Prostate gland (tissue), 2 donors: ENCODE results near the gene HDAC6. TPM values are rescaled to one million over a fixed set of nuclear protein-coding genes. Genes with fewer than 3 reads are reported as not detected.

Experiments
- DNase-seq: peaks from one replicate; pipeline ENCODE4 v3.0.0-alpha.2; 2019; ENCODE audit warnings: low spot score
- H3K27ac ChIP-seq, 2 donors: fragments of 200-600 bp; sonication (generic); 2 replicates each; pipeline ENCODE4 v1.5.1; 2017 to 2019
- H3K27me3 ChIP-seq: fragments of 200-600 bp; sonication (generic); replicated peaks from 2 replicates; pipeline ENCODE4 v1.5.1; 2019; ENCODE audit not compliant: insufficient read depth
- H3K36me3 ChIP-seq, 2 donors: fragments of 200-600 bp; sonication (generic); 1 replicate in 1 of 2; 2 replicates in 1 of 2; pipeline versions ENCODE4 v1.5.1 to v1.8.1; 2017 to 2019
- H3K4me1 ChIP-seq: fragments of 200-600 bp; sonication (generic); replicated peaks from 2 replicates; pipeline ENCODE4 v1.5.1; 2019
- H3K4me3 ChIP-seq, 2 donors: fragments of 200-600 bp; sonication (generic); 2 replicates each; pipeline ENCODE4 v1.5.1; 2017 to 2019
- H3K9me3 ChIP-seq: fragments of 200-600 bp; sonication (generic); 2 replicates; pipeline ENCODE4 v1.5.1; 2017
- POLR2A ChIP-seq: fragments of 450-650 bp; IDR thresholded peaks from one replicate; pipeline ENCODE4 v1.6.1; 2016; ENCODE audit warnings: antibody characterized with exemption, mild to moderate bottlenecking
- POLR2AphosphoS5 ChIP-seq: sonication (generic); formaldehyde crosslinking; IDR thresholded peaks from one replicate; pipeline ENCODE4 v1.6.1; 2017; ENCODE audit warnings: antibody characterized with exemption
- WGBS: methylation state at CpG from one replicate; pipeline ENCODE4 v1.1.5; 2018; 5-methylcytosine and 5-hydroxymethylcytosine counted together
- intact Hi-C: fragments of 100-400 bp; cut with DNase I; formaldehyde crosslinking; loops from one replicate; pipeline ENCODE4 v1.14.2; 2022
- total RNA-seq, 2 donors: library from RNA; depleted of rRNA; stranded (reverse); fragments of >200 nt; gene quantifications; one replicate each; pipeline ENCODE4 v1.1.0, GENCODE V29; 2016
- TF ChIP-seq, protein P1 (sequence below), 4 experiments: fragments of 200-600 bp in 2 of 4; fragments of 450-650 bp in 2 of 4; sonication (generic) in 2 of 4; IDR thresholded peaks; 1 replicate in 3 of 4; 2 replicates in 1 of 4; pipeline ENCODE4 v1.5.1; 2016 to 2019; ENCODE audit warnings: antibody characterized with exemption in 4 of 4, mild to moderate bottlenecking in 2 of 4, moderate library complexity in 2 of 4

HDAC6 gene
- total RNA-seq, 2 donors from 2014 or later = 102 to 113 TPM

DNA sequence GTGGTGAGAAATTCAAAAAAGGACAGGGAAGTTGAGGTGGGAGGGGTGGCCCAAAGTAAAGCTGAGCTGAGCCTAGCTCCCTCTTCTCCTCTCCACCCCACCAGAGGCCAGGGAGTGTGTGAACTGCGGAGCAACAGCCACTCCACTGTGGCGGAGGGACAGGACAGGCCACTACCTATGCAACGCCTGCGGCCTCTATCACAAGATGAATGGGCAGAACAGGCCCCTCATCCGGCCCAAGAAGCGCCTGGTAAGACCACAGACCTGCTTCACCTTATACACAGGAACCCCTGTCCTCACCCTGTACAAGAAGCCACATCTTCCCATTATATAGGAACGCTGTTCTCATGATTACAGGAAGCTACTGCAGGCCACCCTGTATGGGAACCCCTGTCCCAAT is 9.6 kb upstream of the HDAC6 start:
- H3K27me3 ChIP-seq = no peaks in the 10 kb centered on the region
- no peaks in the 10 kb centered on the region for H3K36me3 ChIP-seq
- TF ChIP-seq, protein P1, sequence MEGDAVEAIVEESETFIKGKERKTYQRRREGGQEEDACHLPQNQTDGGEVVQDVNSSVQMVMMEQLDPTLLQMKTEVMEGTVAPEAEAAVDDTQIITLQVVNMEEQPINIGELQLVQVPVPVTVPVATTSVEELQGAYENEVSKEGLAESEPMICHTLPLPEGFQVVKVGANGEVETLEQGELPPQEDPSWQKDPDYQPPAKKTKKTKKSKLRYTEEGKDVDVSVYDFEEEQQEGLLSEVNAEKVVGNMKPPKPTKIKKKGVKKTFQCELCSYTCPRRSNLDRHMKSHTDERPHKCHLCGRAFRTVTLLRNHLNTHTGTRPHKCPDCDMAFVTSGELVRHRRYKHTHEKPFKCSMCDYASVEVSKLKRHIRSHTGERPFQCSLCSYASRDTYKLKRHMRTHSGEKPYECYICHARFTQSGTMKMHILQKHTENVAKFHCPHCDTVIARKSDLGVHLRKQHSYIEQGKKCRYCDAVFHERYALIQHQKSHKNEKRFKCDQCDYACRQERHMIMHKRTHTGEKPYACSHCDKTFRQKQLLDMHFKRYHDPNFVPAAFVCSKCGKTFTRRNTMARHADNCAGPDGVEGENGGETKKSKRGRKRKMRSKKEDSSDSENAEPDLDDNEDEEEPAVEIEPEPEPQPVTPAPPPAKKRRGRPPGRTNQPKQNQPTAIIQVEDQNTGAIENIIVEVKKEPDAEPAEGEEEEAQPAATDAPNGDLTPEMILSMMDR (IDR thresholded peaks at IDR 0.05) = no peak
- TF ChIP-seq POLR2AphosphoS5 (no peak), POLR2A (no peak)
- no peak overlapping the region for H3K4me3 ChIP-seq
- H3K4me1 ChIP-seq = no peaks in the 10 kb centered on the region
- no peaks in the 10 kb centered on the region for H3K9me3 ChIP-seq
- intact Hi-C loops = no loop called here
- DNase-seq = no peak
- no CpG with 5 or more reads among the region's 7 CpGs for WGBS
- no peak overlapping the region for H3K27ac ChIP-seq

DNA sequence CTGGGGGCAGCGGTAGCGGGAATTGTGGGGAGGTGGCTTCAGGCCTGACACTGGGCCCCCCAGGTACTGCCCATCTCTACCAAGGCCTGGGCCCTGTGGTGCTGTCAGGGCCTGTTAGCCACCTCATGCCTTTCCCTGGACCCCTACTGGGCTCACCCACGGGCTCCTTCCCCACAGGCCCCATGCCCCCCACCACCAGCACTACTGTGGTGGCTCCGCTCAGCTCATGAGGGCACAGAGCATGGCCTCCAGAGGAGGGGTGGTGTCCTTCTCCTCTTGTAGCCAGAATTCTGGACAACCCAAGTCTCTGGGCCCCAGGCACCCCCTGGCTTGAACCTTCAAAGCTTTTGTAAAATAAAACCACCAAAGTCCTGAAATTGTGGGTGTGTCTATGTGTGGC is 7.9 kb upstream of the HDAC6 start:
- Histone ChIP-seq H3K4me1 (no peaks in the 10 kb centered on the region), H3K4me3 (no peak overlapping the region), H3K27ac (no peak overlapping the region), H3K36me3 (no peaks in the 10 kb centered on the region), H3K9me3 (no peaks in the 10 kb centered on the region), H3K27me3 (no peaks in the 10 kb centered on the region)
- intact Hi-C loops = no loop called here
- DNase-seq = no peak
- WGBS = 84% methylated on average over 4 of the region's 4 CpGs
- TF ChIP-seq POLR2AphosphoS5 (no peak), POLR2A (no peak)
- TF ChIP-seq, protein P1 (IDR thresholded peaks at IDR 0.05) = no peak

DNA sequence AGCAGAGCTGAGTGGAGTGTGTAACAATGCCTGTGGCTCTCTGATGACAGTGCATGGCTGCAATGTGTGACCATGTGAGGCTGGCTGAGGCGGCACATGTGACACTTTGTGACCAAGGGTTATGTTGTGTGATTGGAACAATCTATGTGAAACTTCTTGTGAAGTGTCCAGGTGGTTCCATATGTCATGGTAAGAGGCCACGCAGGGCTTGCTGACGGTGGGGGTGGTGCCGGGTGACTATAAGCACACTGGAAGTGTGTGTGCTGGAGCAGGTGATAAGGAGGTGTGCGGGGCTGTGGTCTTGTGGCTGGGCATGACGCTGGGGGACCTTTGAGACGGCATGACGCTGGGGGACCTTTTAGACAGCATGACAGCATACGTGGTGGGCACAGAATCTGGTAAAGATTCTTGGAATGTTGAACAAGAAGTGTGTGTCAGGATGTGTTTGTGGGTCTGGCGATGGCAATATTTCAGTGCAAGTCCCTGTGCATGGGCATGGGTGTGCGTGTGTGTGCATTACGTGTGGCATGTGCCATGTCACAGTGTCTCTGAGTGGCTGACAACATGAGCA is 7.4 kb upstream of the HDAC6 start:
- Histone ChIP-seq H3K27ac (no peak overlapping the region), H3K9me3 (no peaks in the 10 kb centered on the region), H3K36me3 (no peaks in the 10 kb centered on the region), H3K4me1 (no peaks in the 10 kb centered on the region), H3K4me3 (no peak overlapping the region), H3K27me3 (no peaks in the 10 kb centered on the region)
- 87% methylated on average over 12 of the region's 12 CpGs for WGBS
- TF ChIP-seq, protein P1 (IDR thresholded peaks at IDR 0.05) = no peak
- TF ChIP-seq POLR2A (no peak), POLR2AphosphoS5 (no peak)
- intact Hi-C loops = no loop called here
- DNase-seq = no peak

DNA sequence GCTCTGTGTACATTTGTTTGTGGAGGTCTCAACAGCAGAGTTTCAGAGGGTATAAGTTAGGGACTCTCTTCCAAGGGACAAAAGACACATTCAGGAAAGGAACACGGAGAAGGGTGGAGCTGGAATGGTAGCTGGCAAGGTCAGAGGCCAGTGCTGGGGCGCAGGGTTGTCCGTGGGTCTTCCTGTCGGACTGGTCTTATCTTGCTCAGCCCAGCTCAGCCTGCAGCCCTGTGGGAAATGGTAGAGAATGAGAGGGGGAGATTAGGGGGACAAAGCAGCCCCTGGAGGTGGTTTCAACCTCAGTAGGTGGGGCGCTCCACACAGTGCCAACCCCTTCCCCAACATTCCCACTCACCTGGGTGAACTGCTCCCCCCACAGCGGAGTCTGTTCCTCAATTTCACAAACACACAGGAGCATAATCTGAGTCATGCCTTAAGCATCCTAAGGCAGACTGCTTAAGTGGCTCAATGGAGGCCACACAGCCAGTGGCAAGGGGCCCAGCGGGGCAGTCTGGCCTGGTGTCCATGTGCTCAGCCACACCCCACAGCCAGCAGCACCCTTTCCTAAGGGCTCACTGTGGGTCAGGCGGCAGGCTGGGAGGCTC is 6.9 kb upstream of the HDAC6 start:
- Histone ChIP-seq H3K4me1 (no peaks in the 10 kb centered on the region), H3K27ac (no peak overlapping the region), H3K4me3 (no peak overlapping the region), H3K36me3 (no peaks in the 10 kb centered on the region), H3K9me3 (no peaks in the 10 kb centered on the region), H3K27me3 (no peaks in the 10 kb centered on the region)
- DNase-seq = no peak
- intact Hi-C loops = no loop called here
- TF ChIP-seq POLR2A = no peak
- WGBS = 61% methylated on average over 6 of the region's 8 CpGs

DNA sequence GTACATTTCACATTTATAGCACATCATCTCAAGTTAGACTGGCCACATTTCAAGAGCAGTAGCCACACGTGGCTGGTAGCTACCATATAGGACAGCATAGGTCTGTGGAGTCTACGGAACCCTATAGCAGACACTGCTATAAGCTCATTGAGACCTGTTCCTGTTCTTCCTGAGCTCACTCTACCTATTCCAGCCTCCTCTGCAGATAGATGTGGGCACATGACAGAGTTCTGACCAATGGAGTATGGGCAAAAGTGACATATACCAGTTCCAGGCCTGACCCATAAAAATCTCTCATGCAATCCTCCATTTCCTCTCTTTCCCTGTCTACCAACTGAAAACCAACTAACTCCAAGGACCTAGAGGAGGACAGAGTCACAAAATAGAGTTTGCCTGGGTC is 3.5 kb upstream of the HDAC6 start:
- no peaks in the 10 kb centered on the region for H3K27me3 ChIP-seq
- H3K4me1 ChIP-seq = no peaks in the 10 kb centered on the region
- TF ChIP-seq, protein P1 (IDR thresholded peaks at IDR 0.05) = no peak
- TF ChIP-seq POLR2A = no peak
- TF ChIP-seq POLR2AphosphoS5 = no peak
- no peak overlapping the region for H3K27ac ChIP-seq
- H3K9me3 ChIP-seq = no peaks in the 10 kb centered on the region
- 88% methylated on average over 2 of the region's 2 CpGs for WGBS
- intact Hi-C loops = no loop called here
- H3K4me3 ChIP-seq = no peak overlapping the region
- no peak for DNase-seq
- H3K36me3 ChIP-seq = no peaks in the 10 kb centered on the region
